GM23338 (cell line): Measurements from ENCODE around the gene TFAP2B. TPM values are rescaled to one million over a fixed set of nuclear protein-coding genes. Genes with fewer than 3 reads are reported as not detected.

Experiments used
- ATAC-seq: fragments of 200-7000 bp; cut with Tn5 transposase; 3 replicates; pipeline ENCODE4 v1.9.1; 2020
- DNase-seq: peaks from one replicate; pipeline ENCODE4 v3.0.0-alpha.2; 2015; ENCODE audit warnings: low spot score
- H2AFZ ChIP-seq: fragments of 200-600 bp; sonication (generic); 2 replicates; pipeline ENCODE4 v1.8.0; 2016; ENCODE audit warnings: antibody characterized with exemption, mild to moderate bottlenecking, moderate library complexity
- H3F3A ChIP-seq: fragments of 200-600 bp; sonication (generic); replicated peaks from 2 replicates; pipeline ENCODE4 v1.8.0; 2017; ENCODE audit warnings: antibody characterized with exemption, mixed run types, low read depth
- H3K27ac ChIP-seq: fragments of 200-600 bp; sonication (generic); 2 replicates; pipeline ENCODE4 v1.6.1; 2016; ENCODE audit warnings: low read depth
- H3K27me3 ChIP-seq: fragments of 200-600 bp; sonication (generic); 2 replicates; pipeline ENCODE4 v1.8.0; 2016; ENCODE audit warnings: mild to moderate bottlenecking, mixed run types, moderate library complexity; ENCODE audit not compliant: insufficient read depth
- H3K36me3 ChIP-seq: fragments of 200-600 bp; sonication (generic); 2 replicates; pipeline ENCODE4 v1.8.0; 2016; ENCODE audit warnings: mild to moderate bottlenecking; ENCODE audit not compliant: insufficient read depth
- H3K4me1 ChIP-seq: fragments of 200-600 bp; sonication (generic); 2 replicates; pipeline ENCODE4 v1.8.0; 2016; ENCODE audit warnings: mild to moderate bottlenecking, moderate library complexity; ENCODE audit not compliant: insufficient read depth
- H3K4me2 ChIP-seq: fragments of 200-600 bp; sonication (generic); 2 replicates; pipeline ENCODE4 v1.7.1; 2017; ENCODE audit warnings: mixed run types
- H3K4me3 ChIP-seq: fragments of 200-600 bp; sonication (generic); 2 replicates; pipeline ENCODE4 v1.6.1; 2016; ENCODE audit warnings: mixed run types
- H3K79me2 ChIP-seq: fragments of 200-600 bp; sonication (generic); replicated peaks from 2 replicates; pipeline ENCODE4 v1.8.0; 2017; ENCODE audit warnings: mild to moderate bottlenecking; ENCODE audit not compliant: insufficient read depth
- H3K9me2 ChIP-seq: fragments of 200-600 bp; sonication (generic); 2 replicates; pipeline ENCODE4 v1.8.0; 2017; ENCODE audit not compliant: insufficient read depth
- H4K20me1 ChIP-seq: fragments of 200-600 bp; sonication (generic); replicated peaks from 2 replicates; pipeline ENCODE4 v1.8.0; 2017; ENCODE audit warnings: mild to moderate bottlenecking; ENCODE audit not compliant: insufficient read depth
- H3K27ac Mint-ChIP-seq: 2 replicates; pipeline ENCODE4 v1.8.0; 2020; ENCODE audit warnings: inconsistent platforms, mild to moderate bottlenecking, moderate library complexity, mixed read lengths
- H3K27me3 Mint-ChIP-seq: 3 replicates; pipeline ENCODE4 v1.8.0; 2022; ENCODE audit warnings: low read depth, mild to moderate bottlenecking, moderate library complexity, mixed read lengths, inconsistent platforms; ENCODE audit not compliant: insufficient read depth, poor library complexity
- H3K36me3 Mint-ChIP-seq: 3 replicates; pipeline ENCODE4 v1.8.0; 2021; ENCODE audit warnings: low read depth, mild to moderate bottlenecking, inconsistent platforms, moderate library complexity, mixed read lengths
- H3K4me1 Mint-ChIP-seq: 3 replicates; pipeline ENCODE4 v1.8.0; 2020; ENCODE audit warnings: mild to moderate bottlenecking, inconsistent platforms, mixed read lengths
- H3K4me3 Mint-ChIP-seq: 3 replicates; pipeline ENCODE4 v1.8.0; 2021; ENCODE audit warnings: moderate library complexity, mild to moderate bottlenecking, inconsistent platforms, mixed read lengths
- H3K9me3 Mint-ChIP-seq: 3 replicates; pipeline ENCODE4 v1.8.0; 2020; ENCODE audit warnings: moderate library complexity, mild to moderate bottlenecking, inconsistent platforms, mixed read lengths
- CREB1 ChIP-seq: fragments of 250-450 bp; sonication (Bioruptor Pico); IDR thresholded peaks from 2 replicates; pipeline ENCODE4 v1.5.0; 2020; ENCODE audit warnings: low read depth, mild to moderate bottlenecking, moderate library complexity
- EZH2 ChIP-seq: fragments of 200-600 bp; sonication (generic); IDR thresholded peaks from one replicate; pipeline ENCODE4 v1.8.0; 2017; ENCODE audit warnings: antibody characterized with exemption, mild to moderate bottlenecking, low read depth; ENCODE audit not compliant: unreplicated experiment
- EZH2phosphoT487 ChIP-seq: fragments of 200-600 bp; sonication (generic); IDR thresholded peaks from one replicate; pipeline ENCODE4 v1.8.1; 2018; ENCODE audit warnings: antibody characterized with exemption; ENCODE audit not compliant: unreplicated experiment
- JUNB ChIP-seq: IDR thresholded peaks from one replicate; pipeline ENCODE4 v1.6.1; 2016; ENCODE audit warnings: antibody characterized with exemption; ENCODE audit not compliant: unreplicated experiment
- NANOG ChIP-seq: IDR thresholded peaks from 2 replicates; pipeline ENCODE4 v1.6.1; 2016; ENCODE audit warnings: antibody characterized with exemption, borderline replicate concordance
- POLR2AphosphoS5 ChIP-seq: IDR thresholded peaks from 2 replicates; pipeline ENCODE4 v1.6.1; 2016; ENCODE audit warnings: antibody characterized with exemption, low read depth
- STAT1 ChIP-seq: IDR thresholded peaks from one replicate; pipeline ENCODE4 v1.6.1; 2016; ENCODE audit warnings: antibody characterized with exemption; ENCODE audit not compliant: unreplicated experiment
- ZNF114 ChIP-seq: fragments of 250-450 bp; sonication (Bioruptor Pico); IDR thresholded peaks from 2 replicates; pipeline ENCODE4 v1.5.0; 2020; ENCODE audit warnings: mild to moderate bottlenecking, moderate library complexity
- ZNF331 ChIP-seq: fragments of 250-450 bp; sonication (Bioruptor Pico); IDR thresholded peaks from 2 replicates; pipeline ENCODE4 v1.5.0; 2020; ENCODE audit warnings: low read depth, mild to moderate bottlenecking, moderate library complexity
- polyA plus RNA-seq: library from polyadenylated mRNA; unstranded; fragments of >200 nt; fragmentation: Nextera tagmentation; extraction: Ambion mirVana; gene quantifications from 2 replicates; pipeline ENCODE4 v1.2.1, GENCODE V29; 2016
- total RNA-seq: library from RNA; depleted of rRNA; stranded (reverse); fragments of >200 nt; shearing (Covaris generic); gene quantifications from 2 replicates; pipeline ENCODE4 v1.2.3, GENCODE V29; 2014
- TF ChIP-seq, protein P1 (sequence below): IDR thresholded peaks from one replicate; pipeline ENCODE4 v1.6.1; 2018; ENCODE audit warnings: antibody characterized with exemption; ENCODE audit not compliant: unreplicated experiment
- TF ChIP-seq, protein P2 (sequence below): fragments of 250-450 bp; sonication (Bioruptor Pico); IDR thresholded peaks from 2 replicates; pipeline ENCODE4 v1.5.0; 2020; ENCODE audit warnings: mild to moderate bottlenecking, moderate library complexity
- TF ChIP-seq, protein P3 (sequence below): IDR thresholded peaks from 2 replicates; pipeline ENCODE4 v1.6.1; 2016; ENCODE audit warnings: antibody characterized with exemption
- TF ChIP-seq, protein P4 (sequence below), 2 experiments: fragments of 200-600 bp in 1 of 2; sonication (generic) in 1 of 2; conservative IDR thresholded peaks; 2 replicates each; pipeline versions ENCODE4 v1.5.1 to v1.6.1; 2016 to 2017; ENCODE audit warnings: antibody characterized with exemption in 2 of 2, low read depth in 2 of 2, mild to moderate bottlenecking in 2 of 2, moderate library complexity in 1 of 2

TFAP2B gene
- total and polyA plus RNA-seq, 2 experiments from 2014 or later = not detected

DNA sequence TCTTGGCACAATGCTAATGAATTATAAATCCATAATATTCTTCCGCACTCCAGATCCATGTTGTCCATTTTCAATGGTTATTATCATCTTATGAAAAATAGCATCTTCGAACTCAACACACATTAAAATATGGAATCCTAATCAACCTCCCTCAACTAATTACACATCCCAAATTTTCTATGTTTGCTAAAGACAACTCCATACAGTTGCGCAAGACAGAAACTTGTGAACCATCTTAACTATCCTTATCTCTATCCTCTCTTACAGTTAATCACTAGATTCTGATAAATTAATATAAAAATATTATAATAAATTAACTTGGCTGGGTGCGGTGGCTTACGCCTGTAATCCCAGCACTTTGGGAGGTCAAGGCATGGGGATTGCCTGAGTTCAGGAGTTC is 38.3 kb upstream of the TFAP2B start:
- no peak overlapping the region for H3K4me3 Mint-ChIP-seq
- ATAC-seq = no peak

More for the DNA sequence above, 38.3 kb upstream of the TFAP2B start:
- H3K4me1 Mint-ChIP-seq = no peaks in the 10 kb centered on the region
- no peaks in the 10 kb centered on the region for H3K36me3 Mint-ChIP-seq
- H3K27ac Mint-ChIP-seq = no peak overlapping the region
- TF ChIP-seq EZH2phosphoT487 (no peak), ZNF331 (CRISPR knock-in tag) (no peak), STAT1 (no peak), EZH2 (no peak), CREB1 (no peak), ZNF114 (CRISPR knock-in tag) (no peak), POLR2AphosphoS5 (no peak), JUNB (no peak), NANOG (no peak)
- TF ChIP-seq, protein P1, sequence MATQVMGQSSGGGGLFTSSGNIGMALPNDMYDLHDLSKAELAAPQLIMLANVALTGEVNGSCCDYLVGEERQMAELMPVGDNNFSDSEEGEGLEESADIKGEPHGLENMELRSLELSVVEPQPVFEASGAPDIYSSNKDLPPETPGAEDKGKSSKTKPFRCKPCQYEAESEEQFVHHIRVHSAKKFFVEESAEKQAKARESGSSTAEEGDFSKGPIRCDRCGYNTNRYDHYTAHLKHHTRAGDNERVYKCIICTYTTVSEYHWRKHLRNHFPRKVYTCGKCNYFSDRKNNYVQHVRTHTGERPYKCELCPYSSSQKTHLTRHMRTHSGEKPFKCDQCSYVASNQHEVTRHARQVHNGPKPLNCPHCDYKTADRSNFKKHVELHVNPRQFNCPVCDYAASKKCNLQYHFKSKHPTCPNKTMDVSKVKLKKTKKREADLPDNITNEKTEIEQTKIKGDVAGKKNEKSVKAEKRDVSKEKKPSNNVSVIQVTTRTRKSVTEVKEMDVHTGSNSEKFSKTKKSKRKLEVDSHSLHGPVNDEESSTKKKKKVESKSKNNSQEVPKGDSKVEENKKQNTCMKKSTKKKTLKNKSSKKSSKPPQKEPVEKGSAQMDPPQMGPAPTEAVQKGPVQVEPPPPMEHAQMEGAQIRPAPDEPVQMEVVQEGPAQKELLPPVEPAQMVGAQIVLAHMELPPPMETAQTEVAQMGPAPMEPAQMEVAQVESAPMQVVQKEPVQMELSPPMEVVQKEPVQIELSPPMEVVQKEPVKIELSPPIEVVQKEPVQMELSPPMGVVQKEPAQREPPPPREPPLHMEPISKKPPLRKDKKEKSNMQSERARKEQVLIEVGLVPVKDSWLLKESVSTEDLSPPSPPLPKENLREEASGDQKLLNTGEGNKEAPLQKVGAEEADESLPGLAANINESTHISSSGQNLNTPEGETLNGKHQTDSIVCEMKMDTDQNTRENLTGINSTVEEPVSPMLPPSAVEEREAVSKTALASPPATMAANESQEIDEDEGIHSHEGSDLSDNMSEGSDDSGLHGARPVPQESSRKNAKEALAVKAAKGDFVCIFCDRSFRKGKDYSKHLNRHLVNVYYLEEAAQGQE = no peak
- TF ChIP-seq, protein P2, sequence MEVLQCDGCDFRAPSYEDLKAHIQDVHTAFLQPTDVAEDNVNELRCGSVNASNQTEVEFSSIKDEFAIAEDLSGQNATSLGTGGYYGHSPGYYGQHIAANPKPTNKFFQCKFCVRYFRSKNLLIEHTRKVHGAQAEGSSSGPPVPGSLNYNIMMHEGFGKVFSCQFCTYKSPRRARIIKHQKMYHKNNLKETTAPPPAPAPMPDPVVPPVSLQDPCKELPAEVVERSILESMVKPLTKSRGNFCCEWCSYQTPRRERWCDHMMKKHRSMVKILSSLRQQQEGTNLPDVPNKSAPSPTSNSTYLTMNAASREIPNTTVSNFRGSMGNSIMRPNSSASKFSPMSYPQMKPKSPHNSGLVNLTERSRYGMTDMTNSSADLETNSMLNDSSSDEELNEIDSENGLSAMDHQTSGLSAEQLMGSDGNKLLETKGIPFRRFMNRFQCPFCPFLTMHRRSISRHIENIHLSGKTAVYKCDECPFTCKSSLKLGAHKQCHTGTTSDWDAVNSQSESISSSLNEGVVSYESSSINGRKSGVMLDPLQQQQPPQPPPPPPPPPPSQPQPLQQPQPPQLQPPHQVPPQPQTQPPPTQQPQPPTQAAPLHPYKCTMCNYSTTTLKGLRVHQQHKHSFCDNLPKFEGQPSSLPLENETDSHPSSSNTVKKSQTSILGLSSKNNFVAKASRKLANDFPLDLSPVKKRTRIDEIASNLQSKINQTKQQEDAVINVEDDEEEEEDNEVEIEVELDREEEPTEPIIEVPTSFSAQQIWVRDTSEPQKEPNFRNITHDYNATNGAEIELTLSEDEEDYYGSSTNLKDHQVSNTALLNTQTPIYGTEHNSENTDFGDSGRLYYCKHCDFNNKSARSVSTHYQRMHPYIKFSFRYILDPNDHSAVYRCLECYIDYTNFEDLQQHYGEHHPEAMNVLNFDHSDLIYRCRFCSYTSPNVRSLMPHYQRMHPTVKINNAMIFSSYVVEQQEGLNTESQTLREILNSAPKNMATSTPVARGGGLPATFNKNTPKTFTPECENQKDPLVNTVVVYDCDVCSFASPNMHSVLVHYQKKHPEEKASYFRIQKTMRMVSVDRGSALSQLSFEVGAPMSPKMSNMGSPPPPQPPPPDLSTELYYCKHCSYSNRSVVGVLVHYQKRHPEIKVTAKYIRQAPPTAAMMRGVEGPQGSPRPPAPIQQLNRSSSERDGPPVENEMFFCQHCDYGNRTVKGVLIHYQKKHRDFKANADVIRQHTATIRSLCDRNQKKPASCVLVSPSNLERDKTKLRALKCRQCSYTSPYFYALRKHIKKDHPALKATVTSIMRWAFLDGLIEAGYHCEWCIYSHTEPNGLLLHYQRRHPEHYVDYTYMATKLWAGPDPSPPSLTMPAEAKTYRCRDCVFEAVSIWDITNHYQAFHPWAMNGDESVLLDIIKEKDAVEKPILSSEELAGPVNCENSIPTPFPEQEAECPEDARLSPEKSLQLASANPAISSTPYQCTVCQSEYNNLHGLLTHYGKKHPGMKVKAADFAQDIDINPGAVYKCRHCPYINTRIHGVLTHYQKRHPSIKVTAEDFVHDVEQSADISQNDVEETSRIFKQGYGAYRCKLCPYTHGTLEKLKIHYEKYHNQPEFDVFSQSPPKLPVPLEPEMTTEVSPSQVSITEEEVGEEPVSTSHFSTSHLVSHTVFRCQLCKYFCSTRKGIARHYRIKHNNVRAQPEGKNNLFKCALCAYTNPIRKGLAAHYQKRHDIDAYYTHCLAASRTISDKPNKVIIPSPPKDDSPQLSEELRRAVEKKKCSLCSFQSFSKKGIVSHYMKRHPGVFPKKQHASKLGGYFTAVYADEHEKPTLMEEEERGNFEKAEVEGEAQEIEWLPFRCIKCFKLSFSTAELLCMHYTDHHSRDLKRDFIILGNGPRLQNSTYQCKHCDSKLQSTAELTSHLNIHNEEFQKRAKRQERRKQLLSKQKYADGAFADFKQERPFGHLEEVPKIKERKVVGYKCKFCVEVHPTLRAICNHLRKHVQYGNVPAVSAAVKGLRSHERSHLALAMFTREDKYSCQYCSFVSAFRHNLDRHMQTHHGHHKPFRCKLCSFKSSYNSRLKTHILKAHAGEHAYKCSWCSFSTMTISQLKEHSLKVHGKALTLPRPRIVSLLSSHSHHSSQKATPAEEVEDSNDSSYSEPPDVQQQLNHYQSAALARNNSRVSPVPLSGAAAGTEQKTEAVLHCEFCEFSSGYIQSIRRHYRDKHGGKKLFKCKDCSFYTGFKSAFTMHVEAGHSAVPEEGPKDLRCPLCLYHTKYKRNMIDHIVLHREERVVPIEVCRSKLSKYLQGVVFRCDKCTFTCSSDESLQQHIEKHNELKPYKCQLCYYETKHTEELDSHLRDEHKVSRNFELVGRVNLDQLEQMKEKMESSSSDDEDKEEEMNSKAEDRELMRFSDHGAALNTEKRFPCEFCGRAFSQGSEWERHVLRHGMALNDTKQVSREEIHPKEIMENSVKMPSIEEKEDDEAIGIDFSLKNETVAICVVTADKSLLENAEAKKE (CRISPR knock-in tag) = no peak
- TF ChIP-seq, protein P3, sequence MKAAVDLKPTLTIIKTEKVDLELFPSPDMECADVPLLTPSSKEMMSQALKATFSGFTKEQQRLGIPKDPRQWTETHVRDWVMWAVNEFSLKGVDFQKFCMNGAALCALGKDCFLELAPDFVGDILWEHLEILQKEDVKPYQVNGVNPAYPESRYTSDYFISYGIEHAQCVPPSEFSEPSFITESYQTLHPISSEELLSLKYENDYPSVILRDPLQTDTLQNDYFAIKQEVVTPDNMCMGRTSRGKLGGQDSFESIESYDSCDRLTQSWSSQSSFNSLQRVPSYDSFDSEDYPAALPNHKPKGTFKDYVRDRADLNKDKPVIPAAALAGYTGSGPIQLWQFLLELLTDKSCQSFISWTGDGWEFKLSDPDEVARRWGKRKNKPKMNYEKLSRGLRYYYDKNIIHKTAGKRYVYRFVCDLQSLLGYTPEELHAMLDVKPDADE = no peak
- TF ChIP-seq, protein P4, sequence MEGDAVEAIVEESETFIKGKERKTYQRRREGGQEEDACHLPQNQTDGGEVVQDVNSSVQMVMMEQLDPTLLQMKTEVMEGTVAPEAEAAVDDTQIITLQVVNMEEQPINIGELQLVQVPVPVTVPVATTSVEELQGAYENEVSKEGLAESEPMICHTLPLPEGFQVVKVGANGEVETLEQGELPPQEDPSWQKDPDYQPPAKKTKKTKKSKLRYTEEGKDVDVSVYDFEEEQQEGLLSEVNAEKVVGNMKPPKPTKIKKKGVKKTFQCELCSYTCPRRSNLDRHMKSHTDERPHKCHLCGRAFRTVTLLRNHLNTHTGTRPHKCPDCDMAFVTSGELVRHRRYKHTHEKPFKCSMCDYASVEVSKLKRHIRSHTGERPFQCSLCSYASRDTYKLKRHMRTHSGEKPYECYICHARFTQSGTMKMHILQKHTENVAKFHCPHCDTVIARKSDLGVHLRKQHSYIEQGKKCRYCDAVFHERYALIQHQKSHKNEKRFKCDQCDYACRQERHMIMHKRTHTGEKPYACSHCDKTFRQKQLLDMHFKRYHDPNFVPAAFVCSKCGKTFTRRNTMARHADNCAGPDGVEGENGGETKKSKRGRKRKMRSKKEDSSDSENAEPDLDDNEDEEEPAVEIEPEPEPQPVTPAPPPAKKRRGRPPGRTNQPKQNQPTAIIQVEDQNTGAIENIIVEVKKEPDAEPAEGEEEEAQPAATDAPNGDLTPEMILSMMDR (conservative IDR thresholded peaks at IDR 0.05; ENCODE audit: low read depth in 2 of 2) = no peak
- no peaks in the 10 kb centered on the region for H3K27me3 ChIP-seq
- DNase-seq = no peak
- no peaks in the 10 kb centered on the region for H3K36me3 ChIP-seq
- no peak overlapping the region for H3K27ac ChIP-seq
- H3K27me3 Mint-ChIP-seq = peaks cover 3% of the 10 kb centered on the region
- no peak overlapping the region for H2AFZ ChIP-seq
- H3K4me2 ChIP-seq = no peak overlapping the region
- 0 out of 2 replicates have a peak, but pooled peaks cover 1% of the 10 kb centered on the region for H3K9me2 ChIP-seq
- H3K9me3 Mint-ChIP-seq = no peaks in the 10 kb centered on the region
- H3K4me3 ChIP-seq = no peak overlapping the region
- no peaks in the 10 kb centered on the region for H3K79me2 ChIP-seq
- no peaks in the 10 kb centered on the region for H4K20me1 ChIP-seq
- H3F3A ChIP-seq = no peaks in the 10 kb centered on the region
- H3K4me1 ChIP-seq = no peaks in the 10 kb centered on the region
